ENCODE data around the gene LAMP1.
"Not testable (repeated sequence)": the region's sequence is repeated elsewhere in the genome, so short reads cannot be mapped to it uniquely, and the experiment has no call there.

The LAMP1 gene

DNA sequence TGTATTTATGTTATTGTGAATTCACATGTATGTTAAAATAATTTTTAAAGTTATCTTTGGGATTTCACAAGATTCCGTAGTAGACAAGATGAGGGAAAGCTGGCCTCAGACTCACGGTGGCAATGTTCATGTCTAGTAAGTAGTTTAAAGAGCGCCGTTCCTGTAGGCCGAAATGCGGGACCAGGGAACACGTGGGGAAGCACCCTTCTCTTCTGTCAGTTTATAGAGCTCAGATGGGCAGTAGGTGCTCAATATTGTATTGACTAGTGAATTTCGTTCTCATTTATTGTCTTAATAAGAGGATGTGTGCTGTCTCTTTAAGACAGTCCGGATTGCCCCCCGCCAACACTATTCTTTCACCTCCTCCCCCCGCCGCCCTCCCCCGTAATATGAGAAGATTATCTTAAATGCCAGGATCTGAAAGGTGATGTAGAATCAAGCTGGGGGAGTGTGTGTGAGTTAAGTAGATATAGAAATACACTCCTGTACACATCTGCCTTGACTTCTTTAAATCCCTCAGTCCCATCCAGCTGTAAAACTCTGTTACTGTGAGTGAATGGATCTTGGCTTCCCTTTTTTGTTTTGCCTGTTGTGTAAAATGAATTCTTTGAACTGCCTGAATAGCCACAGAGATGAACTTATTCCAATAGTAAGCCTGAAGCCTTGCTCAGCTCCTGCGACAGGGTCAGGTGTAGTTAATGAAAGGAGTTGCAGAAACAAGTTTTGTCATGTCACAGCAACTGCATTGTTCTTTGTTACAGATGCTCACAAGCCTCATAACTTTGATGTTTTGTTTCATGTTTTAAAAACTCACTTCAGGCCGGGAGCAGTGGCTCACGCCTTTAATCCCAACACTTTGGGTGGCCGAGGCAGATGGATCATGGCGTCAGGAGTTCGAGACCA is 1.3 kb downstream of the LAMP1 start:
- DNase-seq, result no peak

DNA sequence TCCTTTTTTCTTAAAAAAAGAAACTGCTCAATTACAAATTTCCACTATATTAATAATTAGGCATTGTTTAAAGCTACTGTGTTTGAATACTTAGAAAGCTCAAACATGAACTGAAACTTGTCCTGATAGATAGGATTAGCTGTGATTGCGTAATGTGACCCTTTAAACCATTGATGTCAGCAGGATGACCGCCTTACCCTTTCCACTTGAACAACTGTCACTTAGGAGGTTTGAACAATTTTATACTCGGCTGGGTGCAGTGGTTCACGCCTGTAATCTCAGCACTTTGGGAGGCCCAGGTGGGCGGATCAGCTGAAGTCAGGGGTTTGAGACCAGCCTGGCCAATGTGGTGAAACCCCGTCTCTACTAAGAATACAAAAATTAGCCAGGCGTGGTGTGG is 2.9 kb downstream of the LAMP1 start:
- no peak for DNase-seq

DNA sequence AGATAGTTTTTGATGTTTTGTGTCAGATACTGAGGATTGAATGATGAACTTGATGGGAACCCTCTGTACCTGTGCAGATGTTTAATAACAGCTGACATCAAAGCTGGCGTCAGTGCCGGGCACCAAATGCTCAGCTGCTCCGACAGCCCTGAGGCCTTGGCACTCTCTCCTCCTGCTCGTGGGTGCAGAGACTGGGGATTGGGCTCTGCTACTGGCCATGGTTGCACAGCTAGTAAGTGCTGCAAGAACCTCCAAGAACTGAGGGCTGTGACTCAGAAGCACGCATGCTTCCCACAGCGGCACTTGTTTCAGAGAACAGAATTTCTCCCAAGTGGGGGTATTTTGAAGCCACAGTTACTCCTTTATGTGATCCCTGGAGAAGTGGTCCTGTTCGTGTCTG is 5.9 kb downstream of the LAMP1 start:
- DNase-seq, result no peak

DNA sequence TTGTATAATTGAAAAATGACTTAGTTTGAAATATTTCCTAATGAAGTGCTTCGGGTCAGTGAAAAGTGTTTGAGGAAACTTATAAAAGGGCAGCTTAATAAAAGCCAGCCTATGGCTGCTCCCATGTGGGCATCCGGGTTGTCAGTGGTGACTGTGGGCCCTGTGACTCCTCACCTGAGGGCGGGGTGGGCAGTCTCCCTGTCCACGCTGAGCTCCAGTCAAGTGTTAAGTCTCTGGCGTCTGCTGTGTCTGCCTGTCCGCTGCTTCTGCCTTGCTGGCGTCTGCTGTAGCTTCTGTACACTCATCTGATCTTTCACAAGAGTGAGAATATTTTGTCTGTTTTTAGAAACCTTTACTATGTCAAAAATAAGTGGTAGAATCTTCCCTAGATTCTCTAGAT is 7.1 kb downstream of the LAMP1 start:
- no peak for DNase-seq

DNA sequence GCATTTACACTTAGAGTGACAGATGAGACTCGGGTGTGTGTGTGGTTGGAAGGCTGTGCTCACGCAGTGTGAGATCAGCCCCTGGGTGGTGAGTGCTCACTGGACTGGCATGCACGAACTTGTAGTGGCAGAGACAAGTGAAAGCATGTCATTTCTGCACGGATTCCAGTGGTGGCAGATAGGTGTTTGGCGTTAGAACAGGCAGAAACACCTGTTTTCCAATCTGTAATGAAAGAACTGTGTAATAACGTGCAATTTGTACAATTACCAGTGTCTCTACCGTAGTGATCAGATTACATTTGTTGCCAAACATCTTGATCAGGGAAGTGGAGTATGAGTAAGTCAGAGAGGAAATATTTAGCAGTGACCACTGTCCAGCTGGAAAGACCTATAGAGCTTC is 8.2 kb downstream of the LAMP1 start:
- no peak for DNase-seq

DNA sequence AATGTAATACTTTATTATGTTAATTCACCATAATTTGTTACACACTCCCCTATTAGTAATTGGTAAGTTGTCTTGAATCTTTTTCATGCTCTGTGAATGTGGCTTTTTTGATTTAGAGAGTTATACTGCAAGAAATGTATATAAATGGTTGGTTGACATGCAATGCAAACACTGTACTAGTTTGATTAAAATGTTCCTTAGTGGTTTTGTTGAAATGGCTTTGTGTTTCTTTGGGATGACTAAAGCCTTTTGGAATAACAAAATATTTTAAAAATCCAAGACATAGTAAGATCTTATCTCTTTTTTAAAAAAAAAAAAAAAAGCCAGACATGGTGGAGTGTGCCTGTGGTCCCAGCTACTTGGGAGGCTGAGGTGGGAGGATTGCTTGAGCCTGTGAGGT is 10.5 kb downstream of the LAMP1 start:
- DNase-seq, result no peak

DNA sequence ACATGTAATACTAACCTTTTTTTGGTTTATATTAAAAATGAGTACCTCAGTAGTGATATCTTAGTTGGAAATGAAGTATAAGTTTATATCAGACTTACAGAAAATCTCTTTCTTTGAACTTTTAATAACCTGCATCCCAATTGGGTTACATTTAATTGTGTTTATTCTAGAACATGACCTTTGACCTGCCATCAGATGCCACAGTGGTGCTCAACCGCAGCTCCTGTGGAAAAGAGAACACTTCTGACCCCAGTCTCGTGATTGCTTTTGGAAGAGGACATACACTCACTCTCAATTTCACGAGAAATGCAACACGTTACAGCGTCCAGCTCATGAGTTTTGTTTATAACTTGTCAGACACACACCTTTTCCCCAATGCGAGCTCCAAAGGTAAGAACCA is 12.4 kb downstream of the LAMP1 start:
- DNase-seq, result no peak

DNA sequence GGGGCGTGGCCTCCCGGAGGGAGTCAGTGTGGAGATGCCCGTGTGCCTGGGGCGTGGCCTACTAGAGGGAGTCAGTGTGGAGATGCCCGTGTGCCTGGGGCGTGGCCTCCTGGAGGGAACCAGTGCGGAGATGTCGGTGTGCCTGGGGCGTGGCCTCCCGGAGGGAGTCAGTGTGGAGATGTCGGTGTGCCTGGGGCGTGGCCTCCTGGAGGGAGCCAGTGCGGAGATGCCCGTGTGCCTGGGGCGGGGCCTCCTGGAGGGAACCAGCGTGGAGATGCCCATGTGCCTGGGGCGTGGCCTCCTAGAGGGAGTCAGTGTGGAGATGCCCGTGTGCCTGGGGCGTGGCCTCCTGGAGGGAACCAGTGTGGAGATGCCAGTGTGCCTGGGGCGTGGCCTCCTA is 17.1 kb downstream of the LAMP1 start:
- DNase-seq, result not testable (repeated sequence)

DNA sequence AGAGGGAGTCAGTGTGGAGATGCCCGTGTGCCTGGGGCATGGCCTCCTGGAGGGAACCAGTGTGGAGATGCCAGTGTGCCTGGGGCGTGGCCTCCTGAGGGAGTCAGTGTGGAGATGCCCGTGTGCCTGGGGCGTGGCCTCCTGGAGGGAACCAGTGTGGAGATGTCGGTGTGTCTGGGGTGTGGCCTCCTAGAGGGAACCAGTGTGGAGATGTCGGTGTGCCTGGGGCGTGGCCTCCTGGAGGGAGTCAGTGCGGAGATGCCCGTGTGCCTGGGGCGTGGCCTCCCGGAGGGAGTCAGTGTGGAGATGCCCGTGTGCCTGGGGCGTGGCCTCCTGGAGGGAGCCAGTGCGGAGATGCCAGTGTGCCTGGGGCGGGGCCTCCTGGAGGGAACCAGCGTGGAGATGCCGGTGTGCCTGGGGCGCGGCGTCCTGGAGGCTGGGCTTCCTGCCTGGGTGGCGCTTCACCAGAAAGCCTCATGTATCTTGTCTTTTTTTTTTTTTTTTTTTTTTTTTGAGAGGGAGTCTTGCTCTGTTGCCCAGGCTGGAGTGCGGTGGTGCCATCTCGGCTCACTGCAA is 17.9 kb downstream of the LAMP1 start:
- not testable (repeated sequence) for DNase-seq

DNA sequence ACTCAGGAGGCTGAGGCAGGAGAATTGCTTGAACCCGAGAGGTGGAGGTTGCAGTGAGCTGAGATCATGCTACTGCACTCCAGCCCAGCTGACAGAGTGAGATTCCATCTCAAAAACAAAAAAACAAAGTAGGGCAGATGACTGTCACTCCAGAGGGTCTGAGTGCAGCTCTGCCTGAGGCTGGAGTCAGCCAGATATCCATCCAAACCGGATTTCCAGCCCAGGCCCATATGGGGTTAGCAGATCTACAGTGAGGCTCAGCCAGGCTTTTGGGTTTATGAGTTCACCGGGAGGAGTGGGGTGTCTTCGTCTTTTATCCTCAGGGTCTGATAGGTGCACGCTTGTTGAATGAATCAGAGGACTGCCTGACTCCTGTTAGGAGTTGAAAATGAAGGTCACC is 19.0 kb downstream of the LAMP1 start:
- no peak for DNase-seq

DNA sequence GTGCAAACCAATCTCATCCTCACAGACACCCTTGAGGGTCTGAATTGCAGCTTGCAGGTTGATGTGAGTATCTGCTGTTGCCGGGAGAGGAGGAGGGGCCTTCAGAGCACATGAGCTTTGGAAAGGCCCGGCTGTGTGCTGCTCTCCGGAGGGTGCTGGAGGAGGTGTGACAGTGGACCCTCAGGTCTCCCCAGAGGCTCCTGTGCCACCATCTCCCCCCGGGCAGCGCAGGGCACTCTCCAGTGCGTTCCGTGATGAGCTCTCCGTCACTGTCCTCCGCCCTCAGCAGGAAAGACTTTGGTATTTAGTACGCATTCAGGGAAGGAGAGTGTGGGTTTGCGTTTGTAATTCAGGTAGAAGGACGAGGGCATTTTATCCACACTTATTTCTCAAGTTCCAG is 20.0 kb downstream of the LAMP1 start:
- no peak for DNase-seq

DNA sequence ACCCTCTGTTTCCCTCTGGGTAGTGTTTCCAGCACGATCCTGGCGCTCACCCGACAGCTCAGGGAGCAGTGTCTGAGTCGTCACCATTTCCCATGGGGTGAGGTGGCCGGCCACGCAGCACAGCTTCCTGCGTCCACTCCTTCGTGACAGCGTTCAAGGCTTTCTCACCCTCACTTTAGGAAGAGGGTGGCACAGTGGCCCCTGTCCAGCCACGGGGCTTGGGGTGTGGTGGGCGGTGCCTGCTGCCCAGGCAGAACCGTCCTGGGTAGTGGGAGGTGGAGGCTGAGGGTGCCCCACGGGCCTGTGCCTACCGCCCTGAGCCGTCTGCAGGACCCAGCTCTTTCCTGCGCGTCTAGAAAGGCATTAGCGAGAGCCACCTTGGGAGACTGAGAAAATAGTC is 21.9 kb downstream of the LAMP1 start:
- DNase-seq, result no peak

DNA sequence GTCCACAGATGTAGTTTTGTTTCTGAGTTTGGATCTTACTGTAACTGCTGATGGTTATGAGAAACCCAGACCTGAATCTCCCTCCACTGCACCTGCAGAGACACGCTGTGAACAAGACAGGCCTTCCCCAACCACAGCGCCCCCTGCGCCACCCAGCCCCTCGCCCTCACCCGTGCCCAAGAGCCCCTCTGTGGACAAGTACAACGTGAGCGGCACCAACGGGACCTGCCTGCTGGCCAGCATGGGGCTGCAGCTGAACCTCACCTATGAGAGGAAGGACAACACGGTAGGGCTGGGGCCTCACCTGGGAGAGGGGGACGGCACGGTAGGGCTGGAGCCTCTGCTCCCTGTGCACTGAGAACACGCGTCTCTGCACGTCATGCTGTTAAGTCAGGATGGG is 22.3 kb downstream of the LAMP1 start:
- DNase-seq, result no peak

DNA sequence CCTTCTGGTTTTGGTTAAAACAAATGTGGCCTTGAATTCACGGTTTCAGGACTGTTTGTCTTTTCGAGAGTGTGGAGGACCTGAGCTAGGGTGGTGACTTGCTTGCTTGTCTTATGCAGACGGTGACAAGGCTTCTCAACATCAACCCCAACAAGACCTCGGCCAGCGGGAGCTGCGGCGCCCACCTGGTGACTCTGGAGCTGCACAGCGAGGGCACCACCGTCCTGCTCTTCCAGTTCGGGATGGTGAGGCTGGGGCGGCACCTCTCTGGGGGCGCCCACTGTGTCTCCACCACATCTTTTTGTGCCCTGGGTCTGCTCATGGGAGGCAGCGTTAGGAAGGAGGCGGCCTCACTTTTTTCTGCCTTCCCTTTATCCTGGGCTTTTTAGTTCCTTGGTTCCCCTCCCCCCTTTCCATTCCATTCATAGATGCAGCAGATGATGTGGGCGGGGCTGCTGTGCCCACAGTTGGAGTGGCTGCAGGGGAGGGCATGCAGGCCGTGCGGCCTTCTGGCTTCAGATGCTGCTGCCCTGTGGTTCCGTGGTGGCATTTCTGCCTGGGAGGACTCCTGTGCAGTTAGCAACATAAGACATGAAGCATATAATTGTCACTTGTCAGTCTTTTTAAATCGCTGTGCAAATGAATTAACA is 23.3 kb downstream of the LAMP1 start:
- DNase-seq, result no peak

DNA sequence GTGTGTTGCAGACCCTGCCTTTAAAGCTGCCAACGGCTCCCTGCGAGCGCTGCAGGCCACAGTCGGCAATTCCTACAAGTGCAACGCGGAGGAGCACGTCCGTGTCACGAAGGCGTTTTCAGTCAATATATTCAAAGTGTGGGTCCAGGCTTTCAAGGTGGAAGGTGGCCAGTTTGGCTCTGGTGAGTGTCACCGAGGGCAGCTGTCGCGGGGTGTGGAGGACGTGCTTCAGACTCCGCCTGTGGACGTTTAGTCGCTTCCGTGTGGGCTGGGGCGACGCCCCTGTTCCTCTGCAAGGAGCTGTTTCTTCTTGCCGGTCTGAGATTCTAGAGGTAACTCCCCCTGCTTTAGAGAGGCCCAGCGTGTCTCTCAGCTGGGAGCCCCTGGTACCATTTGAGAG is 24.5 kb downstream of the LAMP1 start:
- DNase-seq, result no peak

DNA sequence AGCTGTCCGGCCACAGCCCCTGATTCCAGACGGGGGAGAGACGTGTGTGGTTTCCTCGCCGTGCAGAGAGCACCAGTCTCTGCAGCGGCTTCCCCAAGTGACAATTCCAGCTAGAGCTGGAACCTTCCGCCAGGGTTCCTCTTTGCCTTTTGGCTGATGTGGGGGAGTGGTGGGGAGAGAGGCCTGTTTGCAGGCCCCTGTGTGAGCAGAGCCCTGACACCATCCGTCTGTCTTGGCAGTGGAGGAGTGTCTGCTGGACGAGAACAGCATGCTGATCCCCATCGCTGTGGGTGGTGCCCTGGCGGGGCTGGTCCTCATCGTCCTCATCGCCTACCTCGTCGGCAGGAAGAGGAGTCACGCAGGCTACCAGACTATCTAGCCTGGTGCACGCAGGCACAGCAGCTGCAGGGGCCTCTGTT is 25.0 kb downstream of the LAMP1 start:
- no peak for DNase-seq

DNA sequence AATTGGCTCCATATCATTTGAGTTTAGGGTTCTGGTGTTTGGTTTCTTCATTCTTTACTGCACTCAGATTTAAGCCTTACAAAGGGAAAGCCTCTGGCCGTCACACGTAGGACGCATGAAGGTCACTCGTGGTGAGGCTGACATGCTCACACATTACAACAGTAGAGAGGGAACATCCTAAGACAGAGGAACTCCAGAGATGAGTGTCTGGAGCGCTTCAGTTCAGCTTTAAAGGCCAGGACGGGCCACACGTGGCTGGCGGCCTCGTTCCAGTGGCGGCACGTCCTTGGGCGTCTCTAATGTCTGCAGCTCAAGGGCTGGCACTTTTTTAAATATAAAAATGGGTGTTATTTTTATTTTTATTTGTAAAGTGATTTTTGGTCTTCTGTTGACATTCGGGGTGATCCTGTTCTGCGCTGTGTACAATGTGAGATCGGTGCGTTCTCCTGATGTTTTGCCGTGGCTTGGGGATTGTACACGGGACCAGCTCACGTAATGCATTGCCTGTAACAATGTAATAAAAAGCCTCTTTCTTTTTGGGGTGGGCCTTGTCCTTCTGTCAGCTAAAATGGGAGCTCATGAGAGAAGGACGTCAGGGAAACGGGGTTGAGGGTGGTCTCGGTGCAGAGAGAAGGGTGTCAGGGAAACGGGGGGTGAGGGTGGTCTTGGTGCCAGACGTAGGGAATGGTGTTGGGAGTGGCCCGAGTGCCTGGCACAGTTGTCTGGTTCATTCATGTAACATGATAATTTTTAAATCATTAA is 26.0 kb downstream of the LAMP1 start:
- no peak for DNase-seq

DNA sequence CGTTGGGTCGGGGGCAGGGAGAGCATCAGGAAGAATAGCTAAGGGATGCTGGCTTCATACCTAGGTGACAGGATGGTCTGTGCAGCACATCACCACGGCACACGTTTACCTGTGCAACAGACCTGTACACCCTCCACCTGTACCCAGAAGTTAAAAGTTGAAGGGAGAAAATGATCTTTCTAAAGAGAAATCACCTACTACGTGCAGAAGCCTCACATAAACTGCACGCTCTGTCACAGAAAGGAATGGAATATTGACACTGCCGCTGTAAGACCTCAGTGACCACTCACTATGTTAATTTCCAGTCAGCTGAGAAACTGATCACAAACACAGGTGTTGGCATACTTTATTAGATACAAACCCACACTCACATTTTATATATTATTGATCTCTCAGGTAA is 26.8 kb downstream of the LAMP1 start:
- no peak for DNase-seq

DNA sequence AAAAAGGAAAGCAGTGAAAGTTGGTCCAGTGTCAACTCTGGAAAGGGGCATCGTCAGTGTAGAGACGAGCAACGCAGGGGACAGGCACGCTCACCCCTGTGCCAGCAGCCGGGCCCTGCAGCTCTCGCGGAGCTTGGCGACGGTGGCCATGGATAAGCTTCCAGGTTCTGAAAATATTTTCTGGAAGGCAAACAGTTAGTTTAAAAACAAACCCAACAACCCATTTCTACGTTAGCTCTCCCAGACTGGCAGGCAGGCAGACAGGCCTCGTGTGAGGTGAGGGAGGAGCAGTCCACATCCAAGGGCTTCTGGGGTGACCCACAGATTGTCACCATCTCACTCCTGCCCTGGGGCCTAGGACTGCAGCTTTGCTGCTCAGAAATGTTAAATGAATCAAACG is 27.4 kb downstream of the LAMP1 start:
- no peak for DNase-seq

DNA sequence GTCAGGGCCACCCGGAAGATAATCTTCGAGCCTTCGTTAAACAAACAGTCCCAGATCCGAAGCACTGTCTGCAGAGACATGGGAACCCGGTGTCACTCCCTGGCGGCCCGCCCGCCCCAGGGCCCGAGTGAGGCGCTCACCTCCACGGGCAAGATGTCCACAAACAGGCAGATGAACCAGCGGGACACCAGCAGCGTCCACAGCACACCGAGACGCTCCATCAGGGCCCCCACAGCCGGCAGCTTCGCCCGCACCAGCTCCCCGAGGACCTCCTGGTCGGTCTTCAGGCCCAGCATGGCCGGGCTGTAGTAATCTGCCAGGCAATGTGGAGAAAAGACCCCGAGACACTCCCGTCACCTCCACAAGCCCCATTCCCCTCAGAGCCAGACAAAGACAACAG is 28.7 kb downstream of the LAMP1 start:
- no peak for DNase-seq

DNA sequence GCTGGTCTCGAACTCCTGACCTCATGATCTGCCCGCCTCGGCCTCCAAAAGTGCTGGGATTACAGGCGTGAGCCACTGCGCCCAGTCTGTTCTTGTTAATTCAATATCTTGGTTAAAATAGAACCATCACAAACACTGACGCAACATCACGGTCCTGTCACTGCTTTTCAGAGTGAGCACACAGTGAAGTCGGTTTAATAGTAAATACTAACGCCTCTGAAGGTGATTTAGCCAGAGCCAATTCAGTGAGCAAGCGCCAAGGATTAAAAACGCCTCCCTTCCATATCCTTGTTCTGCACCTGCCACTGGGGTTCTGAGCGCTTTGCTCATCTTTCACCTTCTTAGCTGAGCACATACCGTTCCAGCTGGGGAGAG is 30.3 kb downstream of the LAMP1 start:
- no peak for DNase-seq

DNA sequence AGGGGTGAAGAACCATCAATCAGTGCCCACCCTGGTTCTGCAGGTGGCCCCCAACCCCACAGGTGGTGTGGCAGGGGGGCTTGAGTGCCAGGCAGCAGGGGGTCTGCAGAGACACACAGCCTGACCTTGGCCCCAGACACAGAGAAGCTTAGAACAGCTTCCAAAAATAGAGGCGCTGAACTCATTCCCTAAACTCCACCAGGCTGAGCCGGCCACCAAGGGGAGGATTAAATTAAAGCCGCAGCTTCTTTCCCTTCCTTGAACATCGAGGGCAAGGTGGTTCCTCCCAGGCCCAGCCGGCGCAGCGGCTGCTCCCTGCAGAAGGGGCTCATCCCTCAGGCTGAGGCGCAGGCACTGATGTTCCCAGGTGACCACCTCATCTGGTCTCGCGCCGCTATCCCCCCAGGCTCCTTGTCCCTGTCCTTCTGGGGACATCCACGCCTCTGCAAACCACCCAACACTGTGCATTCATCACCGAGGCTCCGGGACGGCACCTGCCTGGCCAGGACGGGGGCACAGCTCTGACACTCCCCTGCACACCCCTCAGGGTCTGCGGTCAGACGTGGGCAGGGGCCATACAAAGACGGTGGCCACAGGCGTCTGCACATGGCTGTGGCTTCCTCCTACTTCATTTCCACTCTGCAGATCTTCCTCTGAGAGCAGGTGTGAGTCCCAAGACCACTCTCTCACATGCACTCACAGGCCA is 30.9 kb downstream of the LAMP1 start:
- no peak for DNase-seq

DNA sequence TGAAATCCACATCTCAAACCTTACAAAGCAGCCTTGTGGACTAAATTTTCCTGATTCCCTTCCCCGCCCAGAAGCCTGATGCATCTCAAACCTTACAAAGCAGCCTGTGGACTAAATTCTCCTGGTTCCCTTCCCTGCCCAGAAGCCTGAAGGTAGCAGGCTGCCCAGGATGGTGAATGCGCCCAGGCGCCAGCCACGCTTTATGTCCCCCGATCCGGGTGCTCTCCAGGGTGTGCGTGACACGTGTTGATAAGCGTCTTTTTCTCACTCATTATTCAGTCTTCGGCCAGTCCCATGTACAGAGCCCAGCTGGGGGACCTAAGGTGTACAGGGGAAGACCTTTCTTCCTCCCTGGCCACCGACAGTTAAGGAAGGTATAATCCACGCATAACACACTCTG is 31.8 kb downstream of the LAMP1 start:
- no peak for DNase-seq
